ENCODE measurements around the gene WDR70. TPM values are rescaled to one million over a fixed set of nuclear protein-coding genes. Genes with fewer than 3 reads are reported as not detected.

WDR70 gene
- total RNA-seq, 1 experiment from 2014 or later: 60.5 TPM

Other genes starting within 250 kb of the WDR70 start
- 11.1 and 25.3 TPM in 2 replicates for gene CPLANE1, start 129.9 kb upstream of the WDR70 start, total RNA-seq (2014; rRNA removed; shearing (Covaris generic))
- 81.9 and 85.5 TPM in 2 replicates for gene NUP155, start 8.2 kb upstream of the WDR70 start, total RNA-seq (2014; rRNA removed; shearing (Covaris generic))